GM12892 (cell line): ENCODE measurements around the gene TEAD1.
A peak's percentile ranks its signal among the peaks of the same experiment; 100 is the strongest.

Experiments used
- DNase-seq: peaks from one replicate; pipeline ENCODE4 v3.0.0; 2011; ENCODE audit not compliant: insufficient read length
- FAIRE-seq: peaks from 2 replicates; lab custom pipeline; 2011; peaks lifted over from hg19 to GRCh38; lab: Jason Lieb, UNC
- POLR2A ChIP-seq: IDR thresholded peaks from 2 replicates; pipeline ENCODE4 v1.6.1; 2011; ENCODE audit warnings: low read depth, low read length, control low read depth
- POLR2AphosphoS5 ChIP-seq: IDR thresholded peaks from 2 replicates; pipeline ENCODE4 v1.6.1; 2011; ENCODE audit warnings: low read depth, low read length, control low read depth
- TAF1 ChIP-seq: IDR thresholded peaks from 2 replicates; pipeline ENCODE4 v1.6.1; 2011; ENCODE audit warnings: low read depth, mild to moderate bottlenecking, control low read depth, low read length, borderline replicate concordance

The TEAD1 gene

GRCh38 chr11:12681466-12681865 is 7.2 kb downstream of the TEAD1 start:
- TF ChIP-seq TAF1 (no peak), POLR2AphosphoS5 (no peak), POLR2A (no peak)
- DNase-seq: no peak
- FAIRE-seq: no peak

GRCh38 chr11:12682288-12682687 is 8.1 kb downstream of the TEAD1 start:
- DNase-seq: no peak
- FAIRE-seq: no peak
- TF ChIP-seq POLR2AphosphoS5 (no peak), POLR2A (no peak), TAF1 (no peak)

DNA sequence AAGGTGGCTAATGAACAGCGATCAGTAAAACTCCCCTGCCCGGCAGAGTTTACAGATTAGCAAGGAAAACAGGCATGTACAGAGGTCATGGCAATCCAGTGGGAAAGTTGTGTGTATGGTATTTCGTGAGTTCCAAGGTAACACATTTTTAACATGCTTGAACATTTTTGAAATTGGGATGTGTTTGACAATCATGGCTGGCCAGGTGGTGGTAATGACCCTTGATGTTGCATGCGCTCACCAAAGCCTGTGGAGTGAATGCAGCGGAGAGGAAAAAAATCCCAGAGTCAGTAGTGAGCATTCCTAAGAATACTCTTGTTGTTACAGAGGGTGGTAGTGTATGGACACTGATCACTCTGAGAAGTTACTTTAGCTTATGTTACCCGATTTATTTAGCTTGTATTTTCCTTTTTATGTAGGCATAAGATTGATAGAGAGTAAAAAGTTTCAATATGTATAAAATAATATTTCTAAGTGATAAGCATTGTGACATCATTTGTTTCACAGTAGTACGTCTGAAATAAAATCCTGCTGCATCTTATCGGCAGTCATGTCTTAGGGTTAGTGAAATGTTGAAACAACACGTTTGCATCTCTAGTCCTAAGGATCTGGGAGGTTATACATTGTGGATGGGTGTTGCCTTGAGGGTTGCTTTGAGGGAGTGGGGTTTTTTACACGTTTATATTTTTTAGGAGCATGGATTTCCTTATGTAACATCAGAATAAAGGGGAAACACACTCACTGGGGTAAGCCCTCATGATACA is 8.7 kb downstream of the TEAD1 start:
- DNase-seq (no peak), FAIRE-seq (peak; percentile 38)
- no peak for TF ChIP-seq POLR2AphosphoS5
- TF ChIP-seq POLR2A: no peak
- TF ChIP-seq TAF1: no peak

- DNase-seq: no peak
- no peak for FAIRE-seq
- TF ChIP-seq POLR2A: no peak
- no peak for TF ChIP-seq TAF1
- no peak for TF ChIP-seq POLR2AphosphoS5
Observed at GRCh38 chr11:12683874-12684273, 9.7 kb downstream of the TEAD1 start.

DNA sequence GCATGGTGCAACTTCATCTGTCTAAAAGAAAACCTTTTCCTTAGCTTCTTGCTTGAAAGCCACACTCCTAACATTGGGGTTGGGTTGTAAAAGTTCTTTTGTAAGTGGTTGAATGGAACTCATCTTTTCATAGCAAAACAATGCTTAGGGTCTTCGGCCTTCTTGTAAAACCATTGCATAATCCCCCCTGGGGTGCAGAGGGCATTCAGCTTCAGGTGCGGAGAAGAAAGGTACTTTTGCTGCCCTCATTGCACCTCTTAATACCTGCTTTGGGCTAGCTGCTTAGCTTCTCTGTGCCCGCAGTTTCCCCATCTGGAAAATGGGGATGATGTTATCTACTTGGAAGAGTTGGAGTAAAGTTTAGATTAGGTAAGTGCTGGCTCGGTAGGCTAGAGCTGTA is 10.1 kb downstream of the TEAD1 start:
- TF ChIP-seq TAF1: no peak
- no peak for TF ChIP-seq POLR2AphosphoS5
- TF ChIP-seq POLR2A: no peak
- no peak for DNase-seq
- no peak for FAIRE-seq

DNA sequence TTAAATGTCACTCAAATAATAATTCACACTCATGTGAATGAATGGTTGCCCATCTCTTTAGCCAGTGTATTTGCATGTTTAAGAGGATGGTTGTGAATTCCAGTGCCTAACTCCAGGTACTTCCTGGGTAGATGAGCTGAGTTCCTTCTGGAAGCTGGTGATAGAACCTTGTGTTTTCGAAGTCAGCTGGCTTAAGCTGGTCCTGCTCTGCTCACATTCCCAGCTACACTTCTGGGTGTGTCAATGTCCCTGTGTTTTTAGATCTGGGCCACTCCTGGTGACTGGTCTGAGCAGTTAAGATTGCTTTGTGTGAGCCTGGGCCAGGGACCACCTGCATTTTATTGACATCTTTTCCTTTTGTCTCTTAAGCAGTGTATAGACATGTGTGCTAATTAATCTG is 10.6 kb downstream of the TEAD1 start:
- TF ChIP-seq TAF1: no peak
- no peak for TF ChIP-seq POLR2AphosphoS5
- TF ChIP-seq POLR2A: no peak

GRCh38 chr11:12685229-12685628 is 11.0 kb downstream of the TEAD1 start:
- TF ChIP-seq POLR2A (no peak), POLR2AphosphoS5 (no peak), TAF1 (no peak)
- FAIRE-seq: no peak
- DNase-seq: no peak

More for the DNA sequence above, 10.6 kb downstream of the TEAD1 start:
- FAIRE-seq: no peak
- DNase-seq: no peak

DNA sequence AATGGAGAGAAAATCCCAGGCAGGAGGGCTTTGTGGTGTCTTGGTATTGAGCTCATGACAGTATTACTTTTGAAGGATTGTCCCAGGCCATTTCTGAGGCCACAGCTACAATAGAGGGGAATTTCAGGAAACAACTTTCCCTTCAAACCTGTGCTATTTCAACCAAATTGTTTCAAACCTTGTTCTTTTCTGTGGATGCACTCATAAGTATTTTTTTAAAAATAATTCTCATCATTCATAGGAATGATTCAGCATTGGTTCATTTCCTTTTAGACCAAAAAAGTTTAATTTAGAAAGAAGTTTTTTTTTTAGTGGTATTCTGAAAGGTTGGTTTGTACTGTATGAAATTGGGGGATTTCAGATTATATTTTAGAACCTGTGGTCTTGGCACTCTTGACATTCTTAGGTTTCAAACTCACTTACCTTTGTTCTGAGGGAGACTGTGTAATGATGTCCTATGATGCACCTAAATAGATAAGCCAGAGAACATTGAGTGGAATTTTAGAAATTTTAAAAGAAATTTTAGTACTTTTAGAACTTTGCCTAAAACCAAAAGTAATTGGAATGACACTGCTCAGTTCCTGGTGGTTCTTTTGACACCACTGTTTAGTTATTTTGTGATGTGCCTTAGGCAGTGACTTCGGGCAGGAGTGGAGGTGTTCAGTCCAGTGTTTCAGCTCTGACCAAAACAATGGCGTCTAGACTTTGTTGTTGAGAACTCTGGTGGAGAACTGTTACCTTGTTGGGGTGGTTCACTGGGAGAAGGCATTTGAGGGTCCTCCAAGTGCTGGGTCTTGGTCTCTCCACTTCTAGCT is 12.2 kb downstream of the TEAD1 start:
- TF ChIP-seq TAF1: no peak
- TF ChIP-seq POLR2AphosphoS5: no peak
- no peak for TF ChIP-seq POLR2A
- DNase-seq: no peak
- no peak for FAIRE-seq

DNA sequence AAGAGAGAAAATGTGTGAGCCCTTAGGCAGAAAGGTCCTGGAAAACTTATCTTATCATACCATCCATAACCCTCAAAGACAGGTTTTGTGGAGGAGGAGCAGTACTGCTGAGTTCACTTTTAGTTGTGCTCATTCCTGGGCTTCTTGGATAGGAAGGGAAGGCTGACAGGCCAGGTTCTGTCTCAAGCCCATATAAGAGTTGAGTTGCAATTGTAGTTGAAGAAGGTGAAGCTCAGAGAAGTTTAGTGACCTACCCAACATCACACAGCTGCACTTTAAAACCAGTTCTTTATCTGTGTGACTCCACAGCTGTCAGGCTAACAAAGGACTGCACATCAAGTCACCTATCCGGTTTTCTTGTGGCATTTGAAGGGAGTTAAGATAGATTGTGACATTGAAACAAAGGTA is 13.0 kb downstream of the TEAD1 start:
- TF ChIP-seq POLR2AphosphoS5 (no peak), TAF1 (no peak), POLR2A (no peak)
- no peak for DNase-seq
- no peak for FAIRE-seq

- TF ChIP-seq POLR2A (no peak), TAF1 (no peak), POLR2AphosphoS5 (no peak)
- DNase-seq: no peak
- no peak for FAIRE-seq
Observed at GRCh38 chr11:12687740-12688139, 13.5 kb downstream of the TEAD1 start.

DNA sequence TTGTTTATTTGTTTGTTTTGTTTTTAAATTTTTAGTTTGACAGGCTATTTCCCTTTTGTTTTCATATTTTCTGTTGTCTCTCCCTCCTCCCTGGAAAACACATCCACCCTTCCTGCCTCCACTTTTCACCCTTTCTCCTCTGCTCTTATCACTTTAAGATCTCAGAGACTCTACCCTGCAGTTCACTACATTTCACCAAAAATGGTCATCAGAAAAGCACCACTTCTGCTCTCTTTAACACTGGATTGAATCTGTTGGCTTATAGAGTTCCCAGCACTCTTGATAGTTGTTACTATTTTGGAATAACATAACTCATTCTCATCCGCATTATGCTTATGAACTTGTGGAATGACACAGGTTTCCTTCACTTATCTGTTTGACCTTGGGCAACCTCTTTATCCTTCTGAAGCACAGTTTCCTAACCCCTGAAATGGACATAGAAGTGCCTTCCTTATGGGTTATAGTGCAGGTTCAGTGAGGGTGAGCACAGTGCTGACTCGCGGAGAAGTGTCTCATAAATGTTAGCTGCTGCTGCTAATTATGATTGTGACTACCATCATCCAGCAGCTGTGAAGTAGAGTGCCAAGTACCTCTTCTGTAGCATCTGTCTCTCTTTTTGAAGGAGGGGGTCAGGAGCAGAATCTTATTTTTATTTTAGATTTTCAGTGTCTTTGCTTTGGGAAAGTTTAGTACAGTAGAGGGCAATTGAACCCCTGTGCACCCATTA is 15.0 kb downstream of the TEAD1 start:
- TF ChIP-seq POLR2A (no peak), TAF1 (no peak)
- FAIRE-seq (no peak), DNase-seq (no peak)
